Effector CD8-positive, alpha-beta T cell (primary cell): ENCODE measurements around the gene OTOS.
A peak's percentile ranks its signal among the peaks of the same experiment; 100 is the strongest.

ENCODE experiments used
- DNase-seq: peaks from one replicate; lab custom pipeline; 2025; lab: John Stamatoyannopoulos, UW

OTOS gene

GRCh38 chr2:240151477-240152031, 11.1 kb upstream of the OTOS start:
- no peak for DNase-seq

GRCh38 chr2:240149943-240150784, 9.7 kb upstream of the OTOS start:
- DNase-seq, result no peak

- DNase-seq, result no peak
Observed at GRCh38 chr2:240147911-240148587, 7.6 kb upstream of the OTOS start.

- DNase-seq, result no peak
Observed at GRCh38 chr2:240147382-240147781, 6.9 kb upstream of the OTOS start.

- DNase-seq, result no peak
Observed at GRCh38 chr2:240146627-240147278, 6.3 kb upstream of the OTOS start.

- DNase-seq, result no peak
Observed at GRCh38 chr2:240146141-240146561, 5.7 kb upstream of the OTOS start.

GRCh38 chr2:240145461-240145860, 5.0 kb upstream of the OTOS start:
- DNase-seq, result no peak

- no peak for DNase-seq
Observed at GRCh38 chr2:240144649-240145261, 4.3 kb upstream of the OTOS start.

GRCh38 chr2:240143801-240144648, 3.6 kb upstream of the OTOS start:
- peak; percentile 75 for DNase-seq

GRCh38 chr2:240143276-240143675, 2.8 kb upstream of the OTOS start:
- no peak for DNase-seq

GRCh38 chr2:240142859-240143258, 2.4 kb upstream of the OTOS start:
- DNase-seq, result no peak

- no peak for DNase-seq
Observed at GRCh38 chr2:240142256-240142775, 1.9 kb upstream of the OTOS start.

GRCh38 chr2:240141736-240142135, 1.3 kb upstream of the OTOS start:
- no peak for DNase-seq

- DNase-seq, result no peak
Observed at GRCh38 chr2:240140920-240141319, 462 bp upstream of the OTOS start.

- DNase-seq, result no peak
Observed at GRCh38 chr2:240139666-240140393, 628 bp downstream of the OTOS start.

GRCh38 chr2:240139011-240139441, 1.4 kb downstream of the OTOS start:
- no peak for DNase-seq

- DNase-seq, result no peak
Observed at GRCh38 chr2:240138254-240138984, 2.0 kb downstream of the OTOS start.

- DNase-seq, result no peak
Observed at GRCh38 chr2:240137596-240138253, 2.7 kb downstream of the OTOS start.
